ENCODE measurements around the gene WNT5B.

WNT5B gene

DNA sequence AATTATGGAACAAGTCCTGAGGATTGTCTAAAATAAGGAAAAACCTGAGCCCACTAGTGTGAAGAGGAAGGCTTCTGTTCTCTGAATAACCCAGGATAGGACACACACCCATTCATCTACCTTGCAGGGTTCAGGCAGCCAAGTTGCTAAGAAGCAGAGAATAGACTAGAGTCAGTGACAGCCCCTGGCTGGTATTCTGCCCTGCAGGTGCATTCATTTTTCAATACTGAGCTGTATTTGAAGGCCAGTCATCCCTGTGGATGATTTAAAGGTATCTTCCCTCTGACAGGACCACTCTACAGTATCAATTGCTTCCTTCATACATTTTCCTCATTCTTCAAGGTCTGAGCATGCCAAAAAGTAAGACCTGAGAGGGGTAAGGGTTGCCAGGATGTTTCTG is 22.9 kb downstream of the WNT5B start:
- no peak for DNase-seq (ENCODE audit: low spot score)

DNA sequence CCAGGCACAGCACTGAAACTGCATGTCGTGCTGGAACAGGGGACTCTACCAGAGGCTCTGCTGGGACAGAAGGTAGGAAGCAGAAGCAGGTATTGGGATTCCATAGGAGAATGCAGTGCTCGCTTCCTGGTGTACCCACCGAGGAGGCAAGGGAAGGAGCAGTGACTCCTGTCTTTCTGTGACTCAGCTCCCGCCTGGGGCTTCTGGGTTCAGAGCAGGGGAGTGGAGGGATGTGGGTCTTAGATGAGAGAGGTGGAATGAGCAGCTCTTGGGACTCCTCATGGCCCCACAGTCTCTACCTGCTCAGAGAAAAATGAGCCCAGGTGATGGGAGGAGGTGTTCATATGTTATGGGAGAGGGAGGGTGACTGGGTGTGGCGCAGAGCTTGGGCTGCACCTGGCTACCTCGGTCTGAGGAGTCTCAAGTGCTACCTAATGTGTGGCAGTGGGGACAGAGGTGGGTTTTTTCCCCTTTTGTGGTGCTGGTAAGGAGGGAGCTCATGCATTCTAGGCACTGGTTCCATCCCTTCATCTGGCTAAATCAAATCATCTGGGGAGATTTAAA is 26.3 kb downstream of the WNT5B start:
- DNase-seq (ENCODE audit: low spot score) = no peak

GRCh38 chr12:1656902-1657301 is 27.9 kb downstream of the WNT5B start:
- no peak for DNase-seq (ENCODE audit: low spot score)

DNA sequence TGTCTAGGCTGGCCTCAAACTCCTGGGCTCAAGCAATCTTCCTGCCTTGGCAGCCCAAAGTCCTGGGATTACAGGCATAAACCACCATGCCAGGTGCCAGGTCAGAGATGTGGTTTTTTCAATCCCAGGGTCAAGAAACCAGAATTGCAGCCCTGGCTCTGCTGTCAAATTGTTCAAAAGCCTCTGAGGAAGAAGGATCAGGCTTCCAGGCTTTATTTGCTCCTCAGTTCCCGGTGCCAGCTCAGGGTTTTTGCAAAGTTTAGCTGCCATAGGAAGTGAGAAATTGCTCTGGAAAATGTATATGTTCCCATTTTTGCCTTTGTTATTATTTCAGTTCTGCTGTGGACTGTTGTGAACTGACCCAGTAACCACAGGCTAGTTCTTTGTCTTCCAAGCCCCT is 28.7 kb downstream of the WNT5B start:
- DNase-seq (ENCODE audit: low spot score) = no peak

- DNase-seq (ENCODE audit: low spot score) = no peak
These were observed 31.5 kb downstream of the WNT5B start for GRCh38 chr12:1660304-1661187.

GRCh38 chr12:1661553-1662335 is 32.7 kb downstream of the WNT5B start:
- DNase-seq (ENCODE audit: low spot score) = peak; percentile 94

DNA sequence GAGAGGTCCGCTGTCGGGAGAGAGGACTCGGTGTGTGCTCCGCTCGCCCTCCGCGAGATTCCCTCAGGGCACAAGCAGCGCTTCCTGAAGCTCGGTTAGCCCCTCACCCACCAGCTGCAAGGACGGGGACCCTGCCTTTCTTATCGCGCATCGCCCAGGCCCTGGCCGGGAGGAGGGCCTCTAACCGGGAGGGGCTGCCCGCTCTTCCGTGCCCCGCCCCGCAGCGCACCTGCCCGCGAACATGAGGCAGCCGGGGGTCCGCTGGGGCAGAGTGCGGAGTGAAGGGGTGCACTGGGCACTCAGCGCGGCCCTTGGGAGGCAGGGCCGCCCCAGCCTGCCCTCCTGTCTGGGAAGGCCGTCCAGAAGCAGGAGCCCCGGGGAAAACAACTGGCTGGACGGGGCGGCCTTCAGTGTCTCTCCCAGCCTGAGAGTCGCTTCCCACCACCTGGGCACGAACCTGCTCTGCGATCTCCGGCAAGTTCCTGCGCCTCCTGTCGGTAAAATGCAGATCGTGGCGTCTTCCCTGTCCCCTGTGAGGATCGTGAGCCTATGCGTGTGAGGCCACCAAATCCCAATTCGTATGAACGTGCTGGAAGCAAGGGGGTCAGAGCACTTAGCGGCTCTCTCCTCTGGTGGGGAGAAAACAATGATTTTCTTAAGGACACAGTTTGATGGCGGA is 33.9 kb downstream of the WNT5B start:
- DNase-seq (ENCODE audit: low spot score) = no peak

DNA sequence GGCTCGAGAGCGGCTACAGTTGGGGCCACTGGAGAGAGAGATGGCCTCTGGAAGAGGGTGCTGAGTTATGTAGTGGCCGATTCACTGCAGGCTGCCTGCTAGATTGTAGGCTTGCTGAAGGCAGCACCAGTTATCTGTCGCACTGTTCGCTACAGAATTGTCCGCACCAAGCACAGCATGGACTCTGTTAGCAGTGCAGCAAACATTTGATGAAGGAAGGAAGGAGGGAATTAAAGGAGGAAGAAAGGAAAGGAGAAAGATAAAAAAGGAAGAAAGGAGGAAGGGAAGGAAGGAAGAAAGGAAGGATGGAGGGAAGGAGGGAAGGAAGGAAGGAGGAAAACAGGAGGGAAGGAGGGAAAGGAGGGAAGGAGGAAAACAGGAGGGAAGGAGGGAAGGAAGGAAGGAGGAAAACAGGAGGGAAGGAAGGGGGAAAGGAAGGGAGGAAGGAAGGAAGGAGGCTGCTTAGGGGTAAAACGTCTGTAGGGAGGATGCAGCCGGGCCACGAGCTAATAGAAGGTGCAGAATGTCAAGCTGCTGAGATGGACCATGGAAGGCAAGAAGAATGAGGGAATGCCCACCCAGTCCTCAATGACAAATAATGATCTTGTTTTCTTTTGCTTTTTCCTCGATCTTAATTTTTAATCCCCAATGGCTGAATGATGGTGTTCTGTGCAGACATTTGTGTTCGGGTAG is 34.6 kb downstream of the WNT5B start:
- no peak for DNase-seq (ENCODE audit: low spot score)

DNA sequence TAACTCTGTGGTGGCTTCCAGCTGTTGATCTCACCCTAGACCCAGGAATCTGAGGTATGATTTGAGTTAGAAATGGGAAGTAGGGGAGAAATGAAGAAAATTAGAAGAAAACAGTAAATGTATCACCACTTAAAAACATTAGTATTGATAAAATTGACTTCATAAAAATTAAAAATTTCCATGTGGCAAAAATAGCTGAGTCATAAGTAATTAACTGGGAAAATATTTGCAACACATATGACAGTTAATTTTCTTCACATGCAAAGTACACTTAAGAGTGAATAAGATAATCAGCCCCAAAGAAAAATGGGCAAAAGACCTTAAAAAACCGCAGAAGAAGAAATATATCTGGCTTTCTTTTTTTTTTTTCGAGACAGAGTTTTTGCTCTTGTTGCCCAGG is 36.3 kb downstream of the WNT5B start:
- DNase-seq (ENCODE audit: low spot score) = no peak

DNA sequence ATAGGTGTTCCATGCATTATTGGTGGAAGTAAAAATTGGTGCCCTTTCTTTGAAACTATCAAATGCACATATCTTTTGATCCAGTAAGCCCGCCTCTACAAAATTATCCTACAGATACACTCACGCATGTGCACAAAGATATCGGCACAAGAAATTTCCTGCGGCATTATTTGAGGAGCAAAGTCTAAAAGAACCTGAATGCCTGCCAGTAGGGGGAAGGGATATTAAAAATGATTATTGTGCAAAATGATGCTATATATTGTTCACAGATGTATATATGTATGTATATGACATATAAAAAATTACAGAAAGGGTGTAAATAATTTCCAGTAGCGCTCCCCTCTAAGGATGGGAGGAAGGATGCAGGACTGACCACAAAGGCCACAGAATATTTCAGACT is 37.2 kb downstream of the WNT5B start:
- no peak for DNase-seq (ENCODE audit: low spot score)

DNA sequence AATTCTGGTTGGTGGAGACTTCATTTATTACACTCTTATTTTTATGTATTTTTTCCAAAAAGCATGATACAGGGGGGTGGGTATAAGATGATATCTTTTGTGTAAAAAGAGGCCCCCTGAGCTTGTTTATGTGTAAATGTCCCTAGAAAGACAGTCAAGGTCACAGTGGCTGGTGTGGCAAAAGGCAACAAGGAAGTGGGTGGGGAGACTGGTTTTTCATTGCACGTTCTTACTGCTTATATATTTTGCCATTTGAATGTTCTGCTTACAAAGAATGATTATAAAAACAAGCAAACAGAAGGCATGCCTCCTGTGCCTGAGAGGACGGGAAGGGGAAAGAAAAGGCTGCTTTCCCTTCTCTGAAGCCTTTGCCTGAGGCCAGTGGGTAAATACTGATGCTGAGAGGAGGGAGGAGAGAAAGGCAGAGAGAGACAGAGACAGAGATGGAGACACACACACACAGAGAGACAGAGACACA is 37.7 kb downstream of the WNT5B start:
- DNase-seq (ENCODE audit: low spot score) = no peak

- no peak for DNase-seq (ENCODE audit: low spot score)
These were observed 40.0 kb downstream of the WNT5B start for GRCh38 chr12:1668833-1669543.

DNA sequence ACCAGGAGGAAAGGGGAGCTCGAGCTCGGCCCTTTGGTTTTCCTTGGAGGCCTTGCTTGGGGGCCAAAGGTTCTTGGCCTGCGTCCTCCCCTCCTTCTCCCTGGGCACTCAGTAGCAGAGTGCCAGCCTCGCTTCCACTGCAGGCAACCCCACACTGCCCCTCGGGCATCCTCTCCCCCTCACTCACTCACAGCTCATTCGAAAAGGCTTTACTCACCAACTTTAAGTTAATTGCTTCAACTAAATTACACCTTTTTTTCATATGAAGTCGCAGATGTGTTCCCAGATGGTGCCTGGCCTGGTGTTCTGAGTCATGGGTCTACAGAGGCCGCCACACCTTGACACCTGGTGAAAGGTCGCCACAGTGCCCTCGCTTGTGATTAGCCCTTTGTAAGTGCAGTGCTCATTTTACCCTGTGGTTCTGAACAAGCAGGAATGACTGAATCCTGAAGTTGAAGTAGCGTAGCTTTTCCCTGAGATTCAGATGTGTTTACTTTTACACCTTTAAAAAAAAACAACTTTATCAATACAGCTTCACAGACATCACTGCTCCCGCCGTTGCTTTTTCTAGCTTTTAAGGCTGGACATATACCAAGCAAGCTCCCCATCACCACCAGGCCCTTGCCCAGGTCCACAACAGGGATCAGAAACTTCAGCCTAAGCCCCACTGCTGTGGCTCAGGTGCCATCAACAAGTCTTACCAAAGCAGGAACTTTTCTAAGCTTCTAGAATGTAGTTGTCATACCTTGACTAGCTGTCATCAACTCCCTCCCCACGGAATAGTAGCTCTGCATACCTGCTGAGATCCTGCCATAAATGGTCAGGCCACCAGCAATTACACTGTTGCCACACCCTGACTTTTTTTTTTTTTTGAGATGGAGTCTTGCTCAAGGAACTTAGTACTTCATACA is 41.6 kb downstream of the WNT5B start:
- no peak for DNase-seq (ENCODE audit: low spot score)

DNA sequence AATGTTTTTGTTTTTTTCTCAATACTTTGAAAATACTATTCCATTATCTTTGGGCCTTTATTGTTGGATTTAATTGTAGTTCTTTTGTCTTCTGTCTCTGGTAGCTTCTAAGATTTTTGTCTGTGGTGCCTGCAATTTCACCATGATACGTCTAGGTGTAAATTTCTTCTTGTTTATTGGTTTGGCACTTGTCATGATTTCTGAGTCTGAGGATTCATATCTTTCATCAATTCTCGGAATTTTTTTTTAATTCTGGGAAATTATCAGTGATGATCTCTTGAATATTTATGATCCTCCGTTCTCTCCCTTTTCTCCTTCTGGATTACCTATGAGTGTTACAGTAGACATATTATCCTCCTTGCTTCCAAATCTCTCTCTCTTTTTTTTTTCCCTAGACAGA is 47.0 kb downstream of the WNT5B start:
- no peak for DNase-seq (ENCODE audit: low spot score)

DNA sequence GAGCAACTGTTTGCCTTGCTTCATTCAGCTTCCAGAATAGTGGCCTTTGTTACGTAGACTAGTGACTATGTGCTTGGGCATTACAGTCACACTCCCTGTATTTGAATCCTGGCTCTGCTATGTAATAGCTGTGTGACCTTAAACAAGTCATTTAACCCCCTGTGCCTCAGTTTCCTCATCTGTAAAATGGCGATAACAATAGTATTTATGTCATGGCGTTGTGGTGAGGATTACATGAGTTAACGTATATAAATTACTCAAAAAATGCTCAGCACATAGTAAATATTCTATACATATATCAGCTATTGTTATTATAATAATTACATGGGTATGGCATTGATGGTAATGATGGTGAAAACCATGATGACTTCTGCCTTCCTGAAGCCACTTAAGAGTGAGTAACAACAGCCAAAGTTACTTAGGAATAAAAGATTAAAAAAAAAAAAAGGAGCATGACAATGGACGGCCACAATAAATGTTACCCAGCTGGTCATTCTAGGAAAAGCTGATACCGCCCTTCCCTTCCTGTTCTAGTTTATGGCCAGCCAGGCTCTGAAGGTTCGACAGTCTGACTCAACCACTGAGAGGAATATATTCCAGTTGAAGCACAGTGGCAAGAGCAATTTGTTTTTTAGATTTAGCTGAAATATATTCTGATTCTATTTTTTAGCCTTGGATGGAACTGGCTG is 51.9 kb downstream of the WNT5B start:
- DNase-seq (ENCODE audit: low spot score) = no peak

DNA sequence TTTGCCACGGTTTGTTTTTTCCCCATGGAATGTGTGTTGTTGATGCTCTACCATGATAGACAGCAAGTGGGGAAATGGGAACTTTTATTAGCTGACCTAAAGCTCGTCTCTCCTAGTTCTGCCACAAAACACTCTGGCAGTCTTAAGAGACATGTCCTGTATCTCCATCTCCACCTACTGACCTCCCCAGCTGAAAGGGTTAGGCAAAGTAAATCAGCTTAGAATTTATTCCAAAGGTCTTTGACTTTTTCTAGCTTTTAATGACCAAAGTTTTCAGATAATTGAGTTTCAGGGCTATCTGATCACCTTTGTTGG is 52.4 kb downstream of the WNT5B start:
- no peak for DNase-seq (ENCODE audit: low spot score)

DNA sequence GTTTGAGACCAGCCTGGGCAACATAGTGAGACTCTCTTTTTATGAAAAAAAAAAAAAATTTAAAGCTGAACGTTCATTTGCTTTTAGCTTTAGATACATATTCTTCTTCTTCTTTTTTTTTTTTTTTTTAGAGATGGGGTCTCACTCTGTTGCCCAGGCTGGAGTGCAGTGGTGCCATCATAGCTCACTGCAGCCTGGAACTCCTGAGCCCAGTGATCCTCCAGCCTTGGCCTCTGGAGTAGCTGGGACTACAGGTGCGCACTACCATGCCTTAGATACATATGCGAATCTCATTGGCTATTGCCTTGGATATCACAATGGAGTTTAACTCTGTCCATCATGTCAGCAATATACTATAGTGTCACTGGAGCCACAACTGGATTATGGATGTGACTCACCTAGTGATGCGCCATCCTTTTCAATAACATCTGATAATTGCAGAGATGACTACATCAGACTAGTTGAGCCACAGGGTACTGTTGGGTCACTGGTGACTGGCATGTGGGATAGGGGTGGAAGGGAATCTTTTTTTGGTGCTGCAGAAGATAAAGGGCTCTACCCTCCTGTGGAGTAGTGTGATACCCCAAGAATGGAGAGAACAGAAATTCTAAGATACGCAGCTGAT is 59.2 kb downstream of the WNT5B start:
- DNase-seq (ENCODE audit: low spot score) = peak; percentile 77

DNA sequence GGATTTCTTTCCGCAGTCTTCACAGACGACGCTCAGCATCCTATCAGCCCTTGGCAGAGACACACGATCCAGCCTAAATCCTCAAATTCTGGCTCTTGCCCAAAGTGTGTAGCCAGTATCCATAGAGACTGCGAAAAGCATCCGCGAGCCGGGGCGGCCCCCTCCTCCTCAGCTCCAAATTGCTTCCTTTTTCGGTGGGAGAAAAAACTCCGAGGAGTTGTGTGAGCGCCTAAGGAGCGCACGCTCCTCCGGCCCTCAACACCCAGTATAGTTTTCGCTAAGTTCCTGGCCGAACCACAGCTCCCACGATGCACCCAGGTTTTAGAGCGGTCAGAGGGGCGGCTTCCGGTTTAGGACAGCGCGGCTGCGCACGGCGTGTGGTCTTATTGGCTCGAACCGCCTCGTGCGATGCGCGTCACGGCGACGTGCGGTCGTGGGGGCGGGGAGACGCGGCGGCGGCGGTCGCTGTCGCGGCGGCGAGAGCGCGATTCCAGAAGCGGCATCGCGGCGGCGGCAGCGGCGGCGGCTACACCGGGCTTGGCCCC is 61.6 kb downstream of the WNT5B start, which contains the start of gene ADIPOR2:
Gene ADIPOR2 (plus strand): TSS at position 493 of the 545 bp plus-strand sequence. CDS start 63,274 bp downstream, outside the sequence.
- DNase-seq (ENCODE audit: low spot score) = peak; percentile 98

Measured in RKO (cell line).